Measurements from ENCODE around the gene APOO.

DNA sequence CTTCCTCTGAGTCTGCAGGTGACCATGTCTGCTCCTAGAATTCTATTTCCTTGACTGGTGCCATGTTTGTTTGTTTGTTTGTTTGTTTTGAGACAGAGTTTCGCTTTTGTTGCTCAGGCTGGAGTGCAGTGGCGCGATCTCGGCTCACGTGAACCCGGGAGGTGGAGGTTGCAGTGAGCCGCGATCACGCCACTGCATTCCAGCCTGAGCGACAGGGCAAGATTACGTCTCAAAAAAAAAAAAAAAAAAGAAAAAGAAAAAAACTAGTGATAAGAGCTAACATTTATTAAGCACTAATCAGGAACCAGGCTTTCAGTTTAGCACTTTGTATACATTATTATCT lies 117.6 kb downstream of the APOO start:
- TF ChIP-seq, protein P1, sequence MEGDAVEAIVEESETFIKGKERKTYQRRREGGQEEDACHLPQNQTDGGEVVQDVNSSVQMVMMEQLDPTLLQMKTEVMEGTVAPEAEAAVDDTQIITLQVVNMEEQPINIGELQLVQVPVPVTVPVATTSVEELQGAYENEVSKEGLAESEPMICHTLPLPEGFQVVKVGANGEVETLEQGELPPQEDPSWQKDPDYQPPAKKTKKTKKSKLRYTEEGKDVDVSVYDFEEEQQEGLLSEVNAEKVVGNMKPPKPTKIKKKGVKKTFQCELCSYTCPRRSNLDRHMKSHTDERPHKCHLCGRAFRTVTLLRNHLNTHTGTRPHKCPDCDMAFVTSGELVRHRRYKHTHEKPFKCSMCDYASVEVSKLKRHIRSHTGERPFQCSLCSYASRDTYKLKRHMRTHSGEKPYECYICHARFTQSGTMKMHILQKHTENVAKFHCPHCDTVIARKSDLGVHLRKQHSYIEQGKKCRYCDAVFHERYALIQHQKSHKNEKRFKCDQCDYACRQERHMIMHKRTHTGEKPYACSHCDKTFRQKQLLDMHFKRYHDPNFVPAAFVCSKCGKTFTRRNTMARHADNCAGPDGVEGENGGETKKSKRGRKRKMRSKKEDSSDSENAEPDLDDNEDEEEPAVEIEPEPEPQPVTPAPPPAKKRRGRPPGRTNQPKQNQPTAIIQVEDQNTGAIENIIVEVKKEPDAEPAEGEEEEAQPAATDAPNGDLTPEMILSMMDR (IDR thresholded peaks at IDR 0.05; ENCODE audit: insufficient read depth, low read depth, low read length), result no peak
- no peak for TF ChIP-seq EZH2 (IDR thresholded peaks at IDR 0.05; ENCODE audit: insufficient read depth, low read length)
